K562 (cell line): ENCODE results near the gene AHCYL2. TPM values are rescaled to one million over a fixed set of nuclear protein-coding genes. Genes with fewer than 3 reads are reported as not detected.

ENCODE experiments used
- AFF4 ChIP-seq: sonication (generic); formaldehyde crosslinking; IDR thresholded peaks from 2 replicates; pipeline ENCODE4 v1.8.0; 2023; ENCODE audit warnings: mild to moderate bottlenecking, missing genetic modification reagents
- ELF2 ChIP-seq: fragments of 250-450 bp; sonication (Bioruptor Pico); IDR thresholded peaks from 2 replicates; pipeline ENCODE4 v1.5.0; 2021; ENCODE audit warnings: mild to moderate bottlenecking
- FOXO4 ChIP-seq: fragments of 450-650 bp; formaldehyde crosslinking; IDR thresholded peaks from 2 replicates; pipeline ENCODE4 v1.4.0; 2020; ENCODE audit warnings: mild to moderate bottlenecking, moderate library complexity
- GABPA ChIP-seq: fragments of 200-800 bp; sonication (Bioruptor generic); conservative IDR thresholded peaks from 2 replicates; pipeline ENCODE4 v1.6.1; 2016; ENCODE audit warnings: low read depth, missing genetic modification characterization, missing compliant biosample characterization
- HIVEP1 ChIP-seq: fragments of 250-450 bp; sonication (Bioruptor Pico); IDR thresholded peaks from 2 replicates; pipeline ENCODE4 v1.4.0; 2020; ENCODE audit warnings: mild to moderate bottlenecking
- HMGXB4 ChIP-seq: sonication (generic); formaldehyde crosslinking; IDR thresholded peaks from 2 replicates; pipeline ENCODE4 v1.8.1; 2023; ENCODE audit warnings: mild to moderate bottlenecking, missing genetic modification reagents
- NR4A1 ChIP-seq, 2 experiments: fragments of 250-450 bp in 1 of 2; fragments of 450-650 bp in 1 of 2; sonication (Bioruptor Pico) in 1 of 2; IDR thresholded peaks; 2 replicates each; pipeline versions ENCODE4 v1.4.0 to v1.6.1; 2016 to 2020; ENCODE audit warnings: mild to moderate bottlenecking in 2 of 2, missing compliant biosample characterization in 1 of 2, missing genetic modification characterization in 1 of 2, moderate library complexity in 1 of 2
- RBM25 ChIP-seq: fragments of 200-400 bp; formaldehyde crosslinking; IDR thresholded peaks from 2 replicates; pipeline ENCODE4 v1.6.1; 2018; ENCODE audit warnings: low read length, low read depth, moderate library complexity; ENCODE audit not compliant: severe bottlenecking
- ZNF707 ChIP-seq: fragments of 250-450 bp; sonication (Bioruptor Pico); conservative IDR thresholded peaks from 2 replicates; pipeline ENCODE4 v1.8.0; 2022; ENCODE audit warnings: inconsistent platforms, mild to moderate bottlenecking, moderate library complexity
- polyA plus RNA-seq, 8 experiments: library from polyadenylated mRNA; depleted of rRNA in 4 of 8; stranded (reverse) in 5 of 8; unstranded in 3 of 8; fragments of >200 nt; fragmentation: Nextera tagmentation in 2 of 8; fragmentation: Illumina TruSeq in 1 of 8; extraction: Ambion mirVana in 2 of 8; extraction: Trizol in 1 of 8; gene quantifications; 2 replicates each; pipeline versions ENCODE4 v1.2.1 to v1.2.3, GENCODE V29; 2011 to 2014; ENCODE audit warnings: inconsistent platforms in 1 of 8, missing spikeins in 1 of 8
- total RNA-seq, 7 experiments: library from RNA; depleted of rRNA in 6 of 7; stranded (reverse); fragments of >200 nt in 6 of 7; fragmentation: Illumina TruSeq in 2 of 7; extraction: Trizol in 2 of 7; gene quantifications; 2 replicates each; pipeline versions ENCODE4 v1.2.1 to v1.2.3, GENCODE V29; 2011 to 2021; ENCODE audit warnings: low replicate concordance in 1 of 7
- TF ChIP-seq, protein P1 (sequence below): fragments of 250-450 bp; sonication (Bioruptor Pico); IDR thresholded peaks from 2 replicates; pipeline ENCODE4 v1.5.0; 2021; ENCODE audit warnings: mild to moderate bottlenecking, moderate library complexity
- TF ChIP-seq, protein P2 (sequence below): fragments of 250-450 bp; sonication (Bioruptor Pico); IDR thresholded peaks from 2 replicates; pipeline ENCODE4 v1.4.0; 2020; ENCODE audit warnings: mild to moderate bottlenecking, moderate library complexity, borderline replicate concordance

The AHCYL2 gene
- total and polyA plus RNA-seq, 9 of the 15 experiments (the other 6 are each of a cell fraction or from before 2014, with no cell fraction given), result 0.93 to 10.5 (median 5.2) TPM

DNA sequence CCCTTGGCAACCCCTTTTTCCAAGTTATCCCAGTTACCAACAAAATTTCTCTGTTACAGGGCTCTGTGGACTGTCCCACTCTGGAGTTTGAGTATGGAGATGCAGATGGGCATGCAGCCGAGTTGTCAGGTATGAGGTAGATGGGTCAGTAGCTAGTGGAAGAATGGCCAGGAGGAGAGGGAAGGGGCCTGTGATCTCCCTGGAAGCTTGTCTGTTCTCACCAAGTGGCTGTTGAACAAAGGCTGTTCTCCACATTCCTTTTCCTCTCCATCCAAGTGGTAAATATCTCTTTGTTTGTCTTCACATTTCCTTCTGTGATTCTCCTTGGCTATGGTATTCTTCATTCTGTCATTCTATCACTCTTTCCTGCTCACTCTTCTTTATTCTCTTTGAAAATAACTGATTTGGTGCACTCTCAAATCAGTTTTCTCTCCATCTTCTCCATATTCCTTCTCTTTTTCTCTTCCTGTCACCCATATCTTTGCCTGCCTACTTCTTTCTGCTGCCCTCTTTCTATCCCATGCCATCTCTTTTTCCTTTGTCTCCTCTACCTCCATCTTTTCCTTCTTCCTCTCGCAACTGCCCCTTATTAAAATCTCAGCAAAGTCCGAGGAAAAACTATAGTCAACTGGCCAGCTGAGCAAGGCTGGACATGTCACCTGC, 215.3 kb downstream of the AHCYL2 start (continued):
- TF ChIP-seq AFF4 (no peak), RBM25 (no peak), HIVEP1 (no peak), HMGXB4 (no peak), ZNF707 (CRISPR knock-in tag) (no peak), NR4A1 (CRISPR knock-in tag; IDR thresholded peaks at IDR 0.05) (no peak), NR4A1 (tag; IDR thresholded peaks at IDR 0.05) (no peak), ELF2 (CRISPR knock-in tag) (no peak), GABPA (no peak), FOXO4 (CRISPR knock-in tag) (0 out of 2 replicates have a peak, but pooled peaks have one; percentile 19)
- TF ChIP-seq, protein P1, sequence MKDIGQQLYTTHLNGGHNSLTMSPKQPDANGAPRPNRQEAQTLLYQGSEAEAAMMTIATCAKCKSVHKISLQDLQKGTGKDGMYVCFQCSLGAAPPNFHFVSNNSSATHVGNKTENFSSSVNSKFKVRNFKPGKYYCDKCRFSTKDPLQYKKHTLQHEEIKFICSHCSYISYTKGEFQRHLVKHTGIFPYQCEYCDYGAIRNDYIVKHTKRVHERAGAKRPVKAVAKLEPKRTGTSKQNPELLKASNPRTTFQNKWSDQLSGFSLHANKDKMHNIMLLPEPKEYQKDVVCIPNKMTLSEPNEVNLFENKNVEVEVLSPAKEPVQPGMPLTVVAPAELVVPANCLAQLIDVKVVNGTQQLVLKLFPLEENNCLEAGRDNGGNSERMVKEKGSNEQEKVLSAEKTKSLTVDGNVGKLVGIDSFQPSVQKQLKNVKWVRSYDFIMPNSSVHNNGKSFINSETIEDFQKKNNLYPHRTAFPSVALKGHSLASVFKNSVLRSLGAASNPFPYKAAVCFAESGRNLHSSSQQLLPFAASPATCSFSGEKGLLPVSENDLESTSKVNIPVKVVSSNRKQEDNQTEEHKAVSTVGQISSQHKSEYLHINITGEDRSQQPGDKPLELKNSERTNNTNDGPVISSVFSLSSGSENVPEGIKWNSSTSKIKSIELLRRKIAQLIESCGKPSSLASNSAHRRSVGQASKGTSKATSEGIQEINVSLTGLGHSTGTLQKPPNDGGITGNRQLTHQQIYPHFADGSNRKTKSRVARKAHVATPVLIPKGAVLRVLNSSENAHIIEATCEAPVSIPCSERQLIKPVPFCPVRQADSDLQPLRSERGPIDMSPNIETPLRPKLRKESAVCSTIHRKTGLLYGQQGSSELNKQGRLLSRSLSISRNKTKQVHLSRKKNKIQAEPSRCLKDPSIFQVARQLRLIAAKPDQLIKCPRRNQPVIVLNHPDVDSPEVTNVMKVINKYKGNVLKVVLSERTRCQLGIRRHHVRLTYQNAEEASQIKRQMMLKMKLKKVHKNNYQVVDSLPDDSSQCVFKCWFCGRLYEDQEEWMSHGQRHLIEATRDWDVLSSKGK, result no peak
- TF ChIP-seq, protein P2, sequence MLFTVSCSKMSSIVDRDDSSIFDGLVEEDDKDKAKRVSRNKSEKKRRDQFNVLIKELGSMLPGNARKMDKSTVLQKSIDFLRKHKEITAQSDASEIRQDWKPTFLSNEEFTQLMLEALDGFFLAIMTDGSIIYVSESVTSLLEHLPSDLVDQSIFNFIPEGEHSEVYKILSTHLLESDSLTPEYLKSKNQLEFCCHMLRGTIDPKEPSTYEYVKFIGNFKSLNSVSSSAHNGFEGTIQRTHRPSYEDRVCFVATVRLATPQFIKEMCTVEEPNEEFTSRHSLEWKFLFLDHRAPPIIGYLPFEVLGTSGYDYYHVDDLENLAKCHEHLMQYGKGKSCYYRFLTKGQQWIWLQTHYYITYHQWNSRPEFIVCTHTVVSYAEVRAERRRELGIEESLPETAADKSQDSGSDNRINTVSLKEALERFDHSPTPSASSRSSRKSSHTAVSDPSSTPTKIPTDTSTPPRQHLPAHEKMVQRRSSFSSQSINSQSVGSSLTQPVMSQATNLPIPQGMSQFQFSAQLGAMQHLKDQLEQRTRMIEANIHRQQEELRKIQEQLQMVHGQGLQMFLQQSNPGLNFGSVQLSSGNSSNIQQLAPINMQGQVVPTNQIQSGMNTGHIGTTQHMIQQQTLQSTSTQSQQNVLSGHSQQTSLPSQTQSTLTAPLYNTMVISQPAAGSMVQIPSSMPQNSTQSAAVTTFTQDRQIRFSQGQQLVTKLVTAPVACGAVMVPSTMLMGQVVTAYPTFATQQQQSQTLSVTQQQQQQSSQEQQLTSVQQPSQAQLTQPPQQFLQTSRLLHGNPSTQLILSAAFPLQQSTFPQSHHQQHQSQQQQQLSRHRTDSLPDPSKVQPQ (CRISPR knock-in tag), result no peak
